A673 (cell line): ENCODE results near the gene PDC. TPM values are rescaled to one million over a fixed set of nuclear protein-coding genes. Genes with fewer than 3 reads are reported as not detected.
"Not testable (repeated sequence)": the region's sequence is repeated elsewhere in the genome, so short reads cannot be mapped to it uniquely, and the experiment has no call there.

Experiments used
- BruUV-seq: library from RNA; stranded (reverse); fragments of 400-500 nt; replicated peaks from 2 replicates; lab custom pipeline; 2021; lab: Mats Ljungman, UMichigan
- CTCF ChIA-PET: fragments of 300-600 bp; sonication (Branson Sonifier 250); formaldehyde crosslinking; loops from one replicate; lab custom pipeline; 2022; ENCODE audit warnings: antibody characterized with exemption; lab: Charles Lee
- POLR2A ChIA-PET: fragments of 300-600 bp; sonication (Branson Sonifier 250); formaldehyde crosslinking; loops from one replicate; lab custom pipeline; 2022; ENCODE audit warnings: antibody characterized with exemption; ENCODE audit not compliant: low non-redundant PET; lab: Charles Lee
- DNase-seq: peaks from one replicate; pipeline ENCODE4 v3.0.0-alpha.2; 2015; ENCODE audit warnings: low spot score
- H3K27ac ChIP-seq: fragments of 200-600 bp; sonication (generic); 2 replicates; pipeline ENCODE4 v1.5.1; 2016; ENCODE audit warnings: mixed run types, low read depth, mild to moderate bottlenecking, mixed read lengths, antibody characterized with exemption, low read length; ENCODE audit not compliant: poor library complexity, severe bottlenecking
- H3K27me3 ChIP-seq: fragments of 200-600 bp; sonication (generic); replicated peaks from 2 replicates; pipeline ENCODE4 v1.6.1; 2017; ENCODE audit warnings: mixed run types, low read depth, mild to moderate bottlenecking, mixed read lengths, antibody characterized with exemption, low read length; ENCODE audit not compliant: insufficient read depth, poor library complexity
- H3K36me3 ChIP-seq: fragments of 200-600 bp; sonication (generic); 2 replicates; pipeline ENCODE4 v1.6.1; 2016; ENCODE audit warnings: mixed run types, mild to moderate bottlenecking, mixed read lengths, antibody characterized with exemption, low read length; ENCODE audit not compliant: insufficient read depth, poor library complexity, severe bottlenecking
- H3K4me1 ChIP-seq: fragments of 200-600 bp; sonication (generic); 2 replicates; pipeline ENCODE4 v1.6.1; 2017; ENCODE audit warnings: mixed run types, mild to moderate bottlenecking, mixed read lengths, antibody characterized with exemption, low read length; ENCODE audit not compliant: insufficient read depth, poor library complexity, severe bottlenecking
- H3K4me3 ChIP-seq: fragments of 200-600 bp; sonication (generic); 2 replicates; pipeline ENCODE4 v1.5.1; 2016; ENCODE audit warnings: low read depth, mixed run types, mild to moderate bottlenecking, mixed read lengths, low read length; ENCODE audit not compliant: poor library complexity, severe bottlenecking
- H3K9me3 ChIP-seq: fragments of 200-600 bp; sonication (generic); 2 replicates; pipeline ENCODE4 v1.6.1; 2016; ENCODE audit warnings: mixed run types, low read depth, mild to moderate bottlenecking, mixed read lengths, antibody characterized with exemption, low read length; ENCODE audit not compliant: poor library complexity, severe bottlenecking
- EZH2 ChIP-seq: fragments of 200-600 bp; sonication (generic); IDR thresholded peaks from 2 replicates; pipeline ENCODE4 v1.6.1; 2017; ENCODE audit warnings: borderline replicate concordance, low read depth, mild to moderate bottlenecking, mixed read lengths, antibody characterized with exemption, low read length; ENCODE audit not compliant: poor library complexity, severe bottlenecking
- intact Hi-C: fragments of 100-400 bp; cut with micrococcal nuclease; formaldehyde crosslinking; loops from one replicate; pipeline ENCODE4 v1.10.0; 2022; ENCODE audit not compliant: unreplicated experiment
- total RNA-seq: library from RNA; stranded (reverse); gene quantifications from 2 replicates; pipeline ENCODE4 v1.2.3, GENCODE V29; 2021
- TF ChIP-seq, protein P1 (sequence below): fragments of 300-800, 200-600 bp; sonication (generic); conservative IDR thresholded peaks from 2 replicates; pipeline ENCODE4 v1.5.1; 2017; ENCODE audit warnings: low read depth, mild to moderate bottlenecking, antibody characterized with exemption, low read length, moderate library complexity, mixed read lengths

Gene PDC
- total RNA-seq, 1 experiment from 2014 or later, result not detected

DNA sequence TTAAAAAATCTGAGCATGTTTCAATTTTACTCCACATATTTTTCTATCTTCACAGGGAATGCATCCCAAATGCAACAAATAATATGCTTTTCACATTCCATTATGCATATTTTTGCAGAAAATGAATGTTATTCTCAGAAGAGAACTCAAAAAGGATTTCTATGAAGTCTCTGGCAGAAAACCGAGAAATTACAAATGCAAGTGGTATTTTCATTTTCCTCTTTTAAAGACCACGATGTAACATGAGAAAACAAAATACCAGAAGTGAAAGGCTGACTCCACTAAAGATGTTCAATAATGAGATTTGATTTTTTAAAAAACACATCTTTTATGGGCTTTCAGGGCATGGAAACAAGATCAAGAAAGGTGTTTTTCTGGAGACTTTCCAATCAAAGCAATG, 5.0 kb upstream of the PDC start:
- TF ChIP-seq, protein P1, sequence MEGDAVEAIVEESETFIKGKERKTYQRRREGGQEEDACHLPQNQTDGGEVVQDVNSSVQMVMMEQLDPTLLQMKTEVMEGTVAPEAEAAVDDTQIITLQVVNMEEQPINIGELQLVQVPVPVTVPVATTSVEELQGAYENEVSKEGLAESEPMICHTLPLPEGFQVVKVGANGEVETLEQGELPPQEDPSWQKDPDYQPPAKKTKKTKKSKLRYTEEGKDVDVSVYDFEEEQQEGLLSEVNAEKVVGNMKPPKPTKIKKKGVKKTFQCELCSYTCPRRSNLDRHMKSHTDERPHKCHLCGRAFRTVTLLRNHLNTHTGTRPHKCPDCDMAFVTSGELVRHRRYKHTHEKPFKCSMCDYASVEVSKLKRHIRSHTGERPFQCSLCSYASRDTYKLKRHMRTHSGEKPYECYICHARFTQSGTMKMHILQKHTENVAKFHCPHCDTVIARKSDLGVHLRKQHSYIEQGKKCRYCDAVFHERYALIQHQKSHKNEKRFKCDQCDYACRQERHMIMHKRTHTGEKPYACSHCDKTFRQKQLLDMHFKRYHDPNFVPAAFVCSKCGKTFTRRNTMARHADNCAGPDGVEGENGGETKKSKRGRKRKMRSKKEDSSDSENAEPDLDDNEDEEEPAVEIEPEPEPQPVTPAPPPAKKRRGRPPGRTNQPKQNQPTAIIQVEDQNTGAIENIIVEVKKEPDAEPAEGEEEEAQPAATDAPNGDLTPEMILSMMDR, result no peak
- TF ChIP-seq EZH2, result no peak
- Histone ChIP-seq H3K9me3 (no peaks in the 10 kb centered on the region), H3K4me3 (no peak overlapping the region), H3K4me1 (peaks cover 4% of the 10 kb centered on the region), H3K36me3 (no peaks in the 10 kb centered on the region), H3K27me3 (no peaks in the 10 kb centered on the region), H3K27ac (no peak overlapping the region)
- POLR2A ChIA-PET, result no interaction called here
- CTCF ChIA-PET, result no interaction called here
- no peak for DNase-seq
- intact Hi-C loops, result no loop called here
- no TSS peak for BruUV-seq

DNA sequence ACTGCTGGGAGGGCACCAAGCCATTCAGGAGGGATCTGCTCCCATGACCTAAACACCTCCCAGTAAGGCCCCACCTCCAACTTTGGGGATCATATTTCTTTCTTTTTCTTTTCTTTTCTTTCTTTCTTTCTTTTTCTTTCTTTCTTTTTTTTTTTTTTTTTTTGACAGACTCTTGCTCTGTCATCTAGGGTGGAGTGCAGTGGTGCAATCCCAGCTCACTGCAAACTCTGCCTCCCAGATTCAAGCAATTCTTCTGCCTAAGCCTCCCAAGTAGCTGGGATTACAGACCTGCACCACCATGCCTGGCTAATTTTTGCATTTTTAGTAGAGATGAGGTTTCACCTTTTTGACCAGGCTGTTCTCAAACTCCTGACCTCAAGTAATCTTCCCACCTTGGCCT, 4.6 kb upstream of the PDC start:
- POLR2A ChIA-PET, result interaction anchor here (0.6 kb wide), 1 partner anchor 10 kb away, joined by 14 read pairs; no protein-coding TSS in a partner anchor
- DNase-seq, CTCF ChIA-PET, H3K27me3 ChIP-seq, H3K4me3 ChIP-seq, intact Hi-C loops, BruUV-seq, H3K9me3 ChIP-seq, H3K27ac ChIP-seq, H3K36me3 ChIP-seq, H3K4me1 ChIP-seq: not testable (repeated sequence)

DNA sequence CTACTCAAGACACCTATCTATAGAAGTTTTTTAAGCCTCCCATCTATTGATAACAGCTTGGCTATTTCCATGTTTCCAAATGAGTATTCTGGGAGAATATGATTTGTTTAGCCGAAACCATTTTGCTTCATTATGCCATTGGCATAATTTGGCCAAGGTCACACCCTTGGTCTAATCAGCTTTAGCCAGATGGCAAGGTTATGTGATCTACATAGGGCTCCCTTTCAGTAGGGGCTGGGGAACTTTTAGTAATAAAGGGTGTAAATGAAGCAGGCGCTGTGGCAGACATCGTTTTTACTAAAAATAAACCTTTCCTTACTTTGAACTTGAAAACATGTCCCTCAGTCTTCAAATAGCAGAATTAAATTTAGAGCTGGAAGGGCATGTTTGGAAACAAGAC, 3.0 kb upstream of the PDC start:
- no peaks in the 10 kb centered on the region for H3K36me3 ChIP-seq
- peaks cover 4% of the 10 kb centered on the region for H3K4me1 ChIP-seq
- CTCF ChIA-PET, result no interaction called here
- intact Hi-C loops, result no loop called here
- no peak for DNase-seq
- POLR2A ChIA-PET, result no interaction called here
- TF ChIP-seq, protein P1, result no peak
- TF ChIP-seq EZH2, result no peak
- no peak overlapping the region for H3K27ac ChIP-seq
- no peak overlapping the region for H3K4me3 ChIP-seq
- H3K27me3 ChIP-seq, result no peaks in the 10 kb centered on the region
- BruUV-seq, result no TSS peak
- H3K9me3 ChIP-seq, result no peaks in the 10 kb centered on the region

DNA sequence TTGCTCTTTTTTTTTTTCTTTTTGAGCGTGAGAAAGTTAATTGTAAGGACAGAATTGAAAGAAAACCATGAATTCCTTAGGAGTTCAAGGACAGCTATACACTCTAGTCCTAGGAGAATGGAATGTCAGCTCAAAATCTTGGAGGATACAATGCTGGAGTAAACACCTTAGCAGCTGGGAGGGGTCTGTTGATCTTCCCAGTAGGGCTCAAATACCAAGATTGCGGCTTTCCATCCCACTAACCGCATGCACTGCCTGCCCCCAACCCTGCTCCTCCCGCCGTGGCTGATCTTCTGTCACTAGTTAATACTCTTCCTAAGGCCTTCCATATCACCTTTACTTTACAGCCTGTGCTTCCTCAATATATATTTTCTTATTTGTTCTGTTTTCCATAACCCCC, 2.6 kb upstream of the PDC start:
- H3K27me3 ChIP-seq, result no peaks in the 10 kb centered on the region
- no peaks in the 10 kb centered on the region for H3K36me3 ChIP-seq
- BruUV-seq, result no TSS peak
- no peaks in the 10 kb centered on the region for H3K9me3 ChIP-seq
- TF ChIP-seq EZH2, result no peak
- TF ChIP-seq, protein P1, result no peak
- DNase-seq, result no peak
- ChIA-PET POLR2A (no interaction called here), CTCF (no interaction called here)
- no peak overlapping the region for H3K27ac ChIP-seq
- H3K4me3 ChIP-seq, result no peak overlapping the region
- H3K4me1 ChIP-seq, result peaks cover 4% of the 10 kb centered on the region
- intact Hi-C loops, result no loop called here

DNA sequence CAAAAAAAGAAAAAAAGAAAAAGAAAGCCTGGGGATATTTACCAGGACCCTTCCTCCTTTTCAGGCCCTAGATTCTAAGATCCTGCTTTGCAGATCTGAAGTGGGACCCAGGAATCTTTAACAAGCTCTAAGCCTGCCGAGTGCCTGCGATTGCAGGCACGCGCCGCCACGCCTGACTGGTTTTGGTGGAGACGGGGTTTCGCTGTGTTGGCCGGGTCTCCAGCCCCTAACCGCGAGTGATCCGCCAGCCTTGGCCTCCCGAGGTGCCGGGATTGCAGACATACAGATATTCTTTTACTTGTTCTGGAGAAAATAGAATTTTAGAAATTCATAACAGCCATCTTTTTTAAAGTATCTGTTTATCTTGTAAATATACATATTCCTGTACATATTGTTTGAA, 1.8 kb downstream of the PDC start:
- intact Hi-C loops, BruUV-seq, CTCF ChIA-PET: not testable (repeated sequence)

More for the DNA sequence above, 1.8 kb downstream of the PDC start:
- H3K9me3 ChIP-seq, DNase-seq, H3K27me3 ChIP-seq, POLR2A ChIA-PET, H3K4me3 ChIP-seq, H3K36me3 ChIP-seq, H3K27ac ChIP-seq: not testable (repeated sequence)
- peaks cover 16% of the 10 kb centered on the region for H3K4me1 ChIP-seq
